ENCODE data around the gene CHAF1B. TPM values are rescaled to one million over a fixed set of nuclear protein-coding genes. Genes with fewer than 3 reads are reported as not detected.

Gene CHAF1B
- total RNA-seq, 1 donor from 2014 or later, result 1.1 TPM

DNA sequence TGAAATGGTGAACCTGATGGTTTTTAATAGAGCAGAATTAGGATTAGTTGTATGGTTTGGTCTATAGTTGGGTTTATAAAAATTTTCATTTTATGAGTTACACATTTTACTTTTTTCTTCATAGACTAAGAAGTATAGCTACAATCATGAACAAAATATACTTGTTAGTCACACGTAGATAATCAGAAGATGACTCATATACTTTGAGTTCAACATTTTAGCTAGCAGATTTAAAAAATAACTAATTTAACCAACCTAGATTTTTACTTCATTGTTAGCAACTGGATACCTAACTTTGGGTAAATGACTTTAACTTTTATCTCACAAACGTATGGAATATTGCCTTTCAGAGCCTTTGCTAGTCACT, 37.2 kb upstream of the CHAF1B start:
- FAIRE-seq (no peak), DNase-seq (ENCODE audit: low read depth) (peak; percentile 47)
- H3K36me3 ChIP-seq (ENCODE audit: control insufficient read depth, insufficient read depth, low read length), result peaks cover 27% of the 10 kb centered on the region
- no peak overlapping the region for H3K4me3 ChIP-seq (ENCODE audit: low read depth, low read length)
- no peaks in the 10 kb centered on the region for H3K27me3 ChIP-seq (ENCODE audit: control insufficient read depth, insufficient read depth, low read length)
- TF ChIP-seq, protein P1, sequence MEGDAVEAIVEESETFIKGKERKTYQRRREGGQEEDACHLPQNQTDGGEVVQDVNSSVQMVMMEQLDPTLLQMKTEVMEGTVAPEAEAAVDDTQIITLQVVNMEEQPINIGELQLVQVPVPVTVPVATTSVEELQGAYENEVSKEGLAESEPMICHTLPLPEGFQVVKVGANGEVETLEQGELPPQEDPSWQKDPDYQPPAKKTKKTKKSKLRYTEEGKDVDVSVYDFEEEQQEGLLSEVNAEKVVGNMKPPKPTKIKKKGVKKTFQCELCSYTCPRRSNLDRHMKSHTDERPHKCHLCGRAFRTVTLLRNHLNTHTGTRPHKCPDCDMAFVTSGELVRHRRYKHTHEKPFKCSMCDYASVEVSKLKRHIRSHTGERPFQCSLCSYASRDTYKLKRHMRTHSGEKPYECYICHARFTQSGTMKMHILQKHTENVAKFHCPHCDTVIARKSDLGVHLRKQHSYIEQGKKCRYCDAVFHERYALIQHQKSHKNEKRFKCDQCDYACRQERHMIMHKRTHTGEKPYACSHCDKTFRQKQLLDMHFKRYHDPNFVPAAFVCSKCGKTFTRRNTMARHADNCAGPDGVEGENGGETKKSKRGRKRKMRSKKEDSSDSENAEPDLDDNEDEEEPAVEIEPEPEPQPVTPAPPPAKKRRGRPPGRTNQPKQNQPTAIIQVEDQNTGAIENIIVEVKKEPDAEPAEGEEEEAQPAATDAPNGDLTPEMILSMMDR (IDR thresholded peaks at IDR 0.05; ENCODE audit: insufficient read depth, low read length, severe bottlenecking), result no peak

- H3K27me3 ChIP-seq (ENCODE audit: control insufficient read depth, insufficient read depth, low read length), result no peaks in the 10 kb centered on the region
- H3K4me3 ChIP-seq (ENCODE audit: low read depth, low read length), result no peak overlapping the region
- FAIRE-seq (no peak), DNase-seq (ENCODE audit: low read depth) (no peak)
- H3K36me3 ChIP-seq (ENCODE audit: control insufficient read depth, insufficient read depth, low read length), result peaks cover 30% of the 10 kb centered on the region
- TF ChIP-seq, protein P1 (IDR thresholded peaks at IDR 0.05; ENCODE audit: insufficient read depth, low read length, severe bottlenecking), result no peak
Observed at GRCh38 chr21:36349315-36349714, 35.9 kb upstream of the CHAF1B start.

- Histone ChIP-seq H3K4me3 (ENCODE audit: low read depth, low read length) (no peak overlapping the region), H3K36me3 (ENCODE audit: control insufficient read depth, insufficient read depth, low read length) (peaks cover 26% of the 10 kb centered on the region), H3K27me3 (ENCODE audit: control insufficient read depth, insufficient read depth, low read length) (no peaks in the 10 kb centered on the region)
- DNase-seq (ENCODE audit: low read depth) (no peak), FAIRE-seq (no peak)
- TF ChIP-seq, protein P1 (IDR thresholded peaks at IDR 0.05; ENCODE audit: insufficient read depth, low read length, severe bottlenecking), result no peak
Observed at GRCh38 chr21:36350282-36350910, 34.8 kb upstream of the CHAF1B start.

DNA sequence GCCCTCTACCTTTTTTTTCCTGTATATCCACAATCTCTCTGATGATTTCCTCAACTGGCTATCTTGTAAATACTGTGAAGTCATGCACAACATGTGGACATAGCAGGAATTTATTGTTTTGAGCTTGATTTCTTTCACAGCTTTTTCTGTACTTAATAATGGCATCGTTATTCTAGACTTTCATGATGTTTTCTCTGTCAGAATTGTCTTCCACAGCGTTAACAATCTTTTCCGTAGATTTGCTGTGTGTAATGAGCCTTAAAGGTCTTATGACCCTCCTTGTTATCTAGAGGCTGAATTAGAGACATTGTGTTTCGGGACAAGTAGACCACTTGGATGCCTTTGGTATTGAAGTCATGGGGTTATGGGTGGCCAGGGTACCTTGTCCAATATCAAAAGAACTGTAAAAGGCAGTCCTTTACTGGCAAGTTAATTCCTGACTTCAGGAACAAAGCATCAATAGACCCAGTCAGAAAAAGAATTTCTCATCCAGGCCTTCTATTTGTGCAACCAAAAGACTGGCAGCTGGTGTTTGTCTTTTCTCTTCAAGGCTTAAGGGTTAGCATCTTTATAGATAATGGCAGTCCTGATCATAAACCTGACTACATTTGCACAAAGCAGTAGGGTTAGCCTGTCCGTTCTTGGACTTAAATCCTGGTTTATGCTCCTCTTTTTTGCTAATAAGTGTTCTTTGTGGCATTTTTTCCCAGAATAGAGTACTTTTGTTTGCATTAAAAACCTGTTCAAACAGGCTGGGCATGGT, 30.1 kb upstream of the CHAF1B start:
- TF ChIP-seq, protein P1 (IDR thresholded peaks at IDR 0.05; ENCODE audit: insufficient read depth, low read length, severe bottlenecking), result no peak
- Histone ChIP-seq H3K4me3 (ENCODE audit: low read depth, low read length) (no peak overlapping the region), H3K36me3 (ENCODE audit: control insufficient read depth, insufficient read depth, low read length) (peaks cover 16% of the 10 kb centered on the region), H3K27me3 (ENCODE audit: control insufficient read depth, insufficient read depth, low read length) (no peaks in the 10 kb centered on the region)
- FAIRE-seq (no peak), DNase-seq (ENCODE audit: low read depth) (no peak)

DNA sequence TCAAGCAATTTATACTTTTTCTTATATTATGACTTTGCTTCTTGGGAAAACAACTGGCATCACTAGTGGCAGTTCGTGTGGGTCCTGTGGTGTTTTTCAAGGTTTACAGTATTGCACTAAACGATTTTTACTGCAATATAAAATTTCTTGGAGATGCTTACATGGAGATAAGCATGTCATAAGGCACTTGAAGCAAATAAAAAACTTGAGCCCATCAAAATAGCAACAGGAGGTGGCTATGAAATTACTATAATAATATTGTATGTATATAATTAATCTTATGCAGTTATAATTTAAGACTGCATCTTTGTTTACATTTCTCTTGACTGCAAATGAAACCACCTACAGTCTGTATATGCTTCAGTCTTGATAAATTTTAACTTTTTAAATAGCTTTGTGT, 29.3 kb upstream of the CHAF1B start:
- DNase-seq (ENCODE audit: low read depth), result no peak
- no peak for FAIRE-seq
- Histone ChIP-seq H3K4me3 (ENCODE audit: low read depth, low read length) (no peak overlapping the region), H3K27me3 (ENCODE audit: control insufficient read depth, insufficient read depth, low read length) (no peaks in the 10 kb centered on the region), H3K36me3 (ENCODE audit: control insufficient read depth, insufficient read depth, low read length) (peaks cover 15% of the 10 kb centered on the region)
- TF ChIP-seq, protein P1 (IDR thresholded peaks at IDR 0.05; ENCODE audit: insufficient read depth, low read length, severe bottlenecking), result no peak
